HAP-1 (cell line): ENCODE results near the gene FGD2.

ENCODE experiments used
- DNase-seq, 2 experiments: peaks; one replicate each; pipeline ENCODE4 v3.0.0-alpha.2; 2016 to 2020; ENCODE audit warnings: low spot score in 2 of 2
- H3K27me3 ChIP-seq: fragments of 250-450 bp; sonication (Bioruptor Pico); 2 replicates; pipeline ENCODE4 v1.5.1; 2020; ENCODE audit warnings: low read depth, mild to moderate bottlenecking, moderate library complexity
- H3K36me3 ChIP-seq: fragments of 250-450 bp; sonication (Bioruptor Pico); replicated peaks from 2 replicates; pipeline ENCODE4 v1.5.1; 2020; ENCODE audit warnings: mild to moderate bottlenecking
- H3K4me1 ChIP-seq: fragments of 250-450 bp; sonication (Bioruptor Pico); 2 replicates; pipeline ENCODE4 v1.5.1; 2020; ENCODE audit warnings: mild to moderate bottlenecking
- H3K4me3 ChIP-seq: fragments of 250-450 bp; sonication (Bioruptor Pico); 2 replicates; pipeline ENCODE4 v1.5.1; 2020; ENCODE audit warnings: mild to moderate bottlenecking, moderate library complexity
- H3K9me3 ChIP-seq: fragments of 250-450 bp; sonication (Bioruptor Pico); 2 replicates; pipeline ENCODE4 v1.5.1; 2020; ENCODE audit warnings: mild to moderate bottlenecking, moderate library complexity
- in situ Hi-C: fragments of 300-500 bp; cut with MboI; formaldehyde crosslinking; loops from 3 replicates; pipeline ENCODE4 v1.14.3; 2020; ENCODE audit warnings: low sequenced_read_pairs, inconsistent platforms, mixed read lengths

Gene FGD2, protein sequence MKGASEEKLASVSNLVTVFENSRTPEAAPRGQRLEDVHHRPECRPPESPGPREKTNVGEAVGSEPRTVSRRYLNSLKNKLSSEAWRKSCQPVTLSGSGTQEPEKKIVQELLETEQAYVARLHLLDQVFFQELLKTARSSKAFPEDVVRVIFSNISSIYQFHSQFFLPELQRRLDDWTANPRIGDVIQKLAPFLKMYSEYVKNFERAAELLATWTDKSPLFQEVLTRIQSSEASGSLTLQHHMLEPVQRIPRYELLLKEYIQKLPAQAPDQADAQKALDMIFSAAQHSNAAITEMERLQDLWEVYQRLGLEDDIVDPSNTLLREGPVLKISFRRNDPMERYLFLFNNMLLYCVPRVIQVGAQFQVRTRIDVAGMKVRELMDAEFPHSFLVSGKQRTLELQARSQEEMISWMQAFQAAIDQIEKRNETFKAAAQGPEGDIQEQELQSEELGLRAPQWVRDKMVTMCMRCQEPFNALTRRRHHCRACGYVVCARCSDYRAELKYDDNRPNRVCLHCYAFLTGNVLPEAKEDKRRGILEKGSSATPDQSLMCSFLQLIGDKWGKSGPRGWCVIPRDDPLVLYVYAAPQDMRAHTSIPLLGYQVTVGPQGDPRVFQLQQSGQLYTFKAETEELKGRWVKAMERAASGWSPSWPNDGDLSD

DNA sequence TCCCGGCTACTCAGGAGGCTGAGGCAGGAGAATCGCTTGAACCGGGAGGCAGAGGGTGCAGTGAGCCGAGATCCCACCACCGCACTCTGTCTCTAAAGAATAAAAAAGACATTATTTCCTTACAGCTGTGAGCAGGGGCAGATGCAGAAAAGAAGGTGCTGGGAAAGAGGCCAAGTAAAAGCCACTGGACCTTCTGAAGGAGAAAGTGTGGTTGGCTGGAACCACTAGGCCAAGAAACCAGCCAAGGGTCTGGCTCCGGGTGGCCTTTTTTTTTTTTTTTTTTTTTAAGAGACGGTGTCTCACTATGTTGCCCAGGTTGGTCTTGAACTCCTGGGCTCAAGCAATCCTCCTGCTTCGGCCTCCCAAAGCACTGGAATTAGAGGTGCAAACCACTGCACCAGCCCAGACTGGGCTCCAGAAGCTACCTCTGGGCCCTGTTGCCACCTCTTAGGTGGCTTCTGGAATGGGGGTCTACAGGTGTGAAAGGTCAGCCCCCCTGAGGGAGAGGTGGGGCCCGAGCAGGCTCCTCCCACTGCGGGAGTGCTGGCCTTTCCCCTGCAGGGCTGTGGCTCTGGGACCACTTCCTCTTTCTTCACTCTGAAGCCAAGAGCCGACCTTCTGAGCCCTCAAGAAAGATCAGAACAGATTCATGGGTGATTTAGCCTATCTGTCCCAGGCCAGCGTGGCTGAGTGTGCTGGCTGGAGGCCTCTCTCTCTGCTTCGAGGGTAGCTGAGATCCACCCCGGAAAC lies at the start of gene FGD2:
TSS of gene FGD2 (plus strand) at position 595 of the 750 bp plus-strand sequence. CDS start 163 bp downstream, outside the sequence.
- no peaks in the 10 kb centered on the region for H3K4me1 ChIP-seq
- H3K27me3 ChIP-seq: no peaks in the 10 kb centered on the region
- no peak within 1 kb of the TSS for H3K4me3 ChIP-seq
- DNase-seq: no peak
- in situ Hi-C loops: loop anchor here (25.0 kb wide), 1 partner anchor 393 kb away; no protein-coding TSS in a partner anchor
- H3K9me3 ChIP-seq: no peaks in the 10 kb centered on the region
- H3K36me3 ChIP-seq: no peaks in the 10 kb centered on the region

DNA sequence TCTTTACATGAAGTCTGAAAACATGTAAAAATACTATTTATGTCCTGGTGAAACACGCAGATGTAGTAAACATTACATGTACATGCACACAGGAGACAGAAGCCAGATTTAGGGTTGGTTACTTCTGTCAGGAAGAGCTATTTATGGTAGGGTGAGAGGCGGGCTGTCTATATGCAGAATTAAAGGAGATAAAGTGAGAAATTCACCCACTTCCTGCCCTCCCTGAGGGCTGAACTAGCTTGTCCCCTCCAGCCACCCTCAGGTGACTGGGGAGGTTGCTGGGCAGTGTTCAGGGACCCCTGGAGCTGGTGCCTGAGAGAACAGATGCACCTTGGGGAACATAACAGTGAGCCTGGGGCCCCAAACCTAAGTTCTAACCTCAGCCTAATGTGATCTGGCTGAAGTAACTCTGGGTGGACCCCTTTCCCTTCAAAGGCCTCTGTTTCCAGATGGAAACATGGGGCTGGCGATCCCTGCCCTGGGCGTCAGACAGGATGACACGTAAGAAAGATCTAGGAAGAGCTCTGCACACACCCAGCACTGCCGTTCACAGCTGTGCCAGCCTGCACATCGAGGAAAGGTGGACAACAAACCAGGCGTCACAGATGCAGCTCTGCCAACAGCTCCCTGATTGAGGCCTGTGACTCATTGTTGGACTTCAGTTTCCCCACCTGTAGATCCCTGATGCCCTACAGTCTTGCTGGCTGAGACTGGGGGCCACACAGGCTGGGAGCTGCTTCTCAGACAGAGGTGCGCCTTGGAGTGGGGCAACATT lies 49.6 kb upstream of the FGD2 start:
- H3K36me3 ChIP-seq: no peaks in the 10 kb centered on the region
- no peaks in the 10 kb centered on the region for H3K4me1 ChIP-seq
- no peak overlapping the region for H3K4me3 ChIP-seq
- H3K9me3 ChIP-seq: no peaks in the 10 kb centered on the region
- no peaks in the 10 kb centered on the region for H3K27me3 ChIP-seq
- in situ Hi-C loops: no loop called here
- DNase-seq: no peak

DNA sequence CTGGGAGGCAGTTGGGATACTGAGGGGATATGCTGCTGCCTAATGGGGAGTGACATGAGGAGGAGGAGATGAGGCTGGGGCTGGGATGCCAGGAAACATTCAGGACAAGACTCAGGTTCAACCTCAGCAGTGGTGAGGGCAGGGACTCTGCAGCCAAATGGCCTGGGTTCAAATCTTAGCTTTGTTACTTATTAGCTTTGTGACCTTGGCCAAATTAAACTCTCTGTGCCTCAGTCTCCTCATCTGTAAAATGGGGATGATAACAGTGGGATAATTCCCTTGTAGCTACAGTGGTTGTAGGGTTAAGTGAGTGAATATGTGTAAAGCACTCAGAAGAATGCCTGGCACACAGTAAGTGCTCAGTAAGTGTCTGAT lies 49.0 kb upstream of the FGD2 start:
- no peaks in the 10 kb centered on the region for H3K4me1 ChIP-seq
- H3K27me3 ChIP-seq: no peaks in the 10 kb centered on the region
- in situ Hi-C loops: no loop called here
- H3K36me3 ChIP-seq: no peaks in the 10 kb centered on the region
- no peak for DNase-seq
- no peak overlapping the region for H3K4me3 ChIP-seq
- H3K9me3 ChIP-seq: no peaks in the 10 kb centered on the region

GRCh38 chr6:36957773-36958271 lies 47.6 kb upstream of the FGD2 start:
- H3K27me3 ChIP-seq: no peaks in the 10 kb centered on the region
- no peaks in the 10 kb centered on the region for H3K4me1 ChIP-seq
- no peaks in the 10 kb centered on the region for H3K9me3 ChIP-seq
- no peak for DNase-seq
- H3K36me3 ChIP-seq: no peaks in the 10 kb centered on the region
- in situ Hi-C loops: no loop called here
- H3K4me3 ChIP-seq: no peak overlapping the region

- Histone ChIP-seq H3K27me3 (no peaks in the 10 kb centered on the region), H3K36me3 (no peaks in the 10 kb centered on the region), H3K9me3 (no peaks in the 10 kb centered on the region), H3K4me3 (no peak overlapping the region), H3K4me1 (no peaks in the 10 kb centered on the region)
- in situ Hi-C loops: no loop called here
- no peak for DNase-seq
Measured at GRCh38 chr6:36958775-36959554, 46.5 kb upstream of the FGD2 start.

DNA sequence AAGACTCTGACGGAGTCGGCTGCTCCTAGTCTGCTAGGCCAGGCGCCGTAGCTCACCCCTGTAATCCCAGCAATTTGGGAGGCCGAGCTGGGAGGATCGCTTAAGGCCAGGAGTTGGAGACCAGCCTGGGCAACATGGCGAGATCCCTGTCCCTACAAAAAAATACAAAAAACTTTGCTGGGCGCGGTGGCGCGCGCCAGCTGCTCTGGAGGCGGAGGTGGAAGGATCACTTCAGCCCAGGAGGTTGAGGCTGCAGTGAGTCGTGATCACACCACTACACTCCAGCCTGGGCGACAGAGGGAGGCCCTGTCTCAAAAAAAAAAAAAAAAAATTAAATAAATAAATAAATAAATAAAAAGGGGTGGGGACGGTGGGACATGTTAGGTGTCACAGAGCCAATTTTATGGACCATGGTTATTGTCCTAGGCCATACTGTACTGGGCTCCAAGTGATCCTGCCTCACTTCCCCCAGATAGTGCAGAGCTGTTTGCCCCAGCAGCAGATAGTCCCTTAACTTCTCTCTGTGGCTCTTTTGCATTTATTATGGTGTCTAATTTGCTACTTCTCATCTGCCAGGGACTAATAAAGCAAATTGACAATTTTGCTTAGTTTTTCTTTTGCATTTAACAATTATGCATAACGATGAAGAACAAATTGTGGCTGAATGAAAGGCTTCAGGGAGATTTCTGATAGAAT lies 45.8 kb upstream of the FGD2 start:
- Histone ChIP-seq H3K36me3 (no peaks in the 10 kb centered on the region), H3K4me3 (no peak overlapping the region), H3K27me3 (no peaks in the 10 kb centered on the region), H3K4me1 (no peaks in the 10 kb centered on the region), H3K9me3 (no peaks in the 10 kb centered on the region)
- DNase-seq: no peak
- in situ Hi-C loops: no loop called here

GRCh38 chr6:36961441-36962435 lies 43.7 kb upstream of the FGD2 start:
- Histone ChIP-seq H3K4me1 (no peaks in the 10 kb centered on the region), H3K9me3 (no peaks in the 10 kb centered on the region), H3K4me3 (no peak overlapping the region), H3K27me3 (no peaks in the 10 kb centered on the region), H3K36me3 (no peaks in the 10 kb centered on the region)
- in situ Hi-C loops: no loop called here
- no peak for DNase-seq

GRCh38 chr6:36962874-36963273 lies 42.6 kb upstream of the FGD2 start:
- DNase-seq: peak in 1 of 2 experiments; percentile 71
- H3K4me1 ChIP-seq: no peaks in the 10 kb centered on the region

GRCh38 chr6:36963451-36964290 lies 41.8 kb upstream of the FGD2 start:
- in situ Hi-C loops: no loop called here
- H3K9me3 ChIP-seq: no peaks in the 10 kb centered on the region
- H3K27me3 ChIP-seq: no peaks in the 10 kb centered on the region
- H3K36me3 ChIP-seq: peaks cover 19% of the 10 kb centered on the region
- H3K4me3 ChIP-seq: no peak overlapping the region
- H3K4me1 ChIP-seq: no peaks in the 10 kb centered on the region
- no peak for DNase-seq

More at GRCh38 chr6:36962874-36963273, 42.6 kb upstream of the FGD2 start:
- H3K36me3 ChIP-seq: peaks cover 11% of the 10 kb centered on the region
- no peaks in the 10 kb centered on the region for H3K27me3 ChIP-seq
- in situ Hi-C loops: no loop called here
- no peak overlapping the region for H3K4me3 ChIP-seq
- no peaks in the 10 kb centered on the region for H3K9me3 ChIP-seq

- Histone ChIP-seq H3K9me3 (no peaks in the 10 kb centered on the region), H3K36me3 (peaks cover 26% of the 10 kb centered on the region), H3K4me3 (no peak overlapping the region), H3K27me3 (no peaks in the 10 kb centered on the region), H3K4me1 (no peaks in the 10 kb centered on the region)
- in situ Hi-C loops: no loop called here
- no peak for DNase-seq
Measured at GRCh38 chr6:36964349-36964748, 41.1 kb upstream of the FGD2 start.

- Histone ChIP-seq H3K4me3 (no peak overlapping the region), H3K27me3 (no peaks in the 10 kb centered on the region), H3K4me1 (no peaks in the 10 kb centered on the region), H3K9me3 (no peaks in the 10 kb centered on the region), H3K36me3 (peaks cover 32% of the 10 kb centered on the region)
- no peak for DNase-seq
- in situ Hi-C loops: no loop called here
Measured at GRCh38 chr6:36964908-36965307, 40.5 kb upstream of the FGD2 start.
